Astrocyte of the hippocampus (primary cell): ENCODE measurements around the gene UBE3D.
"Not testable (repeated sequence)": the region's sequence is repeated elsewhere in the genome, so short reads cannot be mapped to it uniquely, and the experiment has no call there.

Source experiments
- DNase-seq: peaks from one replicate; pipeline ENCODE4 v3.0.0; 2011; ENCODE audit warnings: low read depth, low spot score

Gene UBE3D

DNA sequence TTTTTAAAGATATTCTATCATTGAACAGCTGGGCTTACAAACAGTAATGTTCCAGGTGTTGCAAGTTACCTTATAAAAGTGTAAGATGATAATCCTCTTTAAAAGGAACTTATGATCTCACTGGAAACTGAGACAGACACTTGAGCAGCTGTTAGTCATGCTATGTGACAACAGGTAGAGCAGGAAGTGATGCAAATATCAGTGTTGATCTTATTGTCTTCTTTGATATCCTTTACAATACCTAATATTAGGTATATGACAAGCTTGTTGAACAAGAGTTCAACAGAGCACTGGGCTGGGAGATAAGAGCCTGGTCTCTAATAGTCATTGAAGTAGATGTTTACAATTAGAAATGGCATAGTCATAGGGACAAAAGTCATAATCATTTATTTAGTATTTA lies 150.0 kb downstream of the UBE3D start:
- DNase-seq, result no peak

DNA sequence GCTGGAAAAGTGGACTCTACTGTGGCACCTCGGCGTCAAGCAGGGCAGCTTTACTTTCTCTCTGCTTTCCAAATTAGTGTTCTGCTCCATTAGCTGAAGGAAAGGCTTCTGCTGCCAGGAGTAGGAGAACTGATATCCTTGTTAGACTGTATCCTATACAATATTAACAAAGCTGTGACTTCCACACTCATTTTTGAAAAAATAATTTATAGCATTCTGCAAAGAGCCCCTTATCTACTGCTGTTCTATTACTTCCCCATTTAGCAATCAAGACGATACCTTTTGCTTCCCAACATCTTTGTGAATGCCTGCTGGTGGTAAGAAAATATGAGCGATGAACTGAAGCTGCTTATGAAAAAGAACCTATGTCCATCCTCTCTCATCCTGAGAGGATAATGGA lies 151.1 kb downstream of the UBE3D start:
- no peak for DNase-seq

DNA sequence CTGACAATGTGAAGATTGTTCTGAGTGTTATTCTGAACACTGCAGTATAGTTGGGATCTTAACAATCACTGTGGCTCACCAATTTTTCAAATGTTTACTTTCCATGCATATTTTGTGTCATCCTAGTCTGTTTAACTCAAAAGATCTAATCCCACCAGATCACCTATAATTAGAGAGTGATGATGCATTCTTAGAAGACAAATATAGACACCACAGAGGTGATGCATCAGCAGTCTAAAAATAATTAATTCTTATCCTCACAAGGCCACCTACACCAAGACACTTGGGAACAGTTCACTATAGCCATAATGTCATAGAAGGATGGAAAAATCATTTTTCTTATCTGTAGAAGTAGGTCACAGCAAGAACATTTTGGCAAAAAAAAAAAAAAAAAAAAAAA lies 154.8 kb downstream of the UBE3D start:
- no peak for DNase-seq

DNA sequence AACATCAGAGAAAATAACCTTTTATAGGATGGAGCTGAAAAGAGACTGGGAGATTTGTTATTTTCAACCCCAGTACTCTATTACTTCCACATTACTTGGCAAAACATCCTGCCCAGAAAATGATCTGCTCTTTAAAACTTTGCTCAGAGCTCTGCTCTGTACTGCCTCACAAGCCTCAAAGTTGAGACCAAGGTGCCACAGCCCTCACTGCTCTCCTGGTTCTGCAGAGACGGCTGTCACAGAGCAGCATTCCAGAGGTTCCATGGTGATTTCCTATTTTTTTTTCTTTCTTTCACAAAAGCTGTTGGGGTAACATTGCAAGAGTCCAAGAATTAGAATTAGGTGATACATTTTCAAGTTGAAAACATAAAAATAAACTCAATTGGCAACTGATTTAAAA lies 155.2 kb downstream of the UBE3D start:
- DNase-seq, result peak; percentile 27

DNA sequence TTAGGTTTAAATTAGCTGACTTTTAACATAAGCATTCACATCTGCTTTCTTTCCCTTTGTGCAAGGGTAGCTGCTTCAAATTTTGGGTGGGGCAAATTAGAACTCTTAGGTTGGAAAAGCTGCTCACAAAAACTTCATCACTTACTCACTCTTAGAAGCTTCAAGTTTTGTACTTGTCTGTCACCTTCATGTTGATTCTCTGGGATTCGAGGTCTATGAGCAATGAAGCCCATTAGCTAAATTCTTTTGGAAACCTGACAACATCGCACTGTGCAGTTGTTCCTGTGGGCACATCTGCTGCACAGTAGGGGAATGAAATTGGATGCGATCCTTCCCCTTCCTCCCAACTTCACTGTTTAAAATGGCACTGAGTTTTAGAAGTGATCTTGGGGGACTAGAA lies 156.1 kb downstream of the UBE3D start:
- DNase-seq, result peak; percentile 11

DNA sequence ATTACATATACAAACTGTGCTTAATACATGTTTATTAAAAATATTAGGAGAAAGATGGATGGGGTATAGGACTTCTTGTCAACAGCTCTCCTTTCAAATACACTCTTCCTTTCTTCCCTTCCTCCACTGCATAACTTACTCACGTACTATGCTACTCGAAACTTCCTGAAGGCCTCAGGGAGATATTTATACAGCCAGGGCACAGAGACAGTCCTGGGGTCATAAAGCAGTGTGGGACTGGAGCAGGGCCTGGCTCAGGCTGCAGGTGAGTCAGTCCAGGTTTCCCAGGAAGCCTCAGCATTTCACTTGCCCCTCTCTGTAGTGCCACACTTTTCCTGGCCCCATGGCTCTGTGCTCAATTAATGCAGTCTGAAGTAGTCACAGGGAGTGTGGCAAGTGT lies 157.0 kb downstream of the UBE3D start:
- no peak for DNase-seq

DNA sequence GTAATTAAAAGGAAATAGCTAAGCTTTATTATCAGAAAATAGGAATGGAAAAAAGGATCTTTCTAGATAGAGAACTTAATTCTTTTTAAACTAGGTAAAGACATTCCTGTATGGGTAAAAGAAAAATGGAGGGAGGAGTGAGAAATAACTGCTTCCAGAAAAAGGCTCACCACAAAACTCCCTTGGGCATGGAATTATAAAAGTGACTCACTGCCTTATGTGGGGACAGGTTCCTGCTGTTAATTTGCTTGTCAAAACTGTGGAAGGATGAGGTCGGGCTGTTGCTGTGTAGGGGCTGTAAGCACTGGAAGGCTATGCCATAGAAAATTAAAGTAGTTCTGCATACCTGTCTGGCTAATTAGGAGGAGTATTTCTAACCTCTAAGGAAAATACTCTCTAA lies 158.7 kb downstream of the UBE3D start:
- peak; percentile 83 for DNase-seq

DNA sequence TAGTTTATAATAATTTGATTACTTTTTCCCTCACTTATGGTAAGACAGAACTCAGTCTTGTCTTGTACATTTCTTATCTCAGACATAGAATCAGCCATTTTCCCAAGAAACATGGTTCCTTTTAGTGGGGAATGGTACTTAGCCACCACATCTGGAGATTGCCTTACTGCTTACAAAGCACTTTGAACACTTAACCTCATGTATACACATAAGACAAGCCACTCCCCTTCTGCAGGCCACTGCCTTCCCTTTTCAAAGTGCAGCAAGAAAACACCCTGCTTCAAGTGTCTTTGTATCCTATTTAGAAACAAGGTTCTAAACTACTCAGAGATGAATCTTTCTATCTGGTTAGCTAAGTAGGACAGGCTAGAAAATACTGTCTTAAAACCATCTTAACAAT lies 159.2 kb downstream of the UBE3D start:
- DNase-seq, result peak; percentile 20

DNA sequence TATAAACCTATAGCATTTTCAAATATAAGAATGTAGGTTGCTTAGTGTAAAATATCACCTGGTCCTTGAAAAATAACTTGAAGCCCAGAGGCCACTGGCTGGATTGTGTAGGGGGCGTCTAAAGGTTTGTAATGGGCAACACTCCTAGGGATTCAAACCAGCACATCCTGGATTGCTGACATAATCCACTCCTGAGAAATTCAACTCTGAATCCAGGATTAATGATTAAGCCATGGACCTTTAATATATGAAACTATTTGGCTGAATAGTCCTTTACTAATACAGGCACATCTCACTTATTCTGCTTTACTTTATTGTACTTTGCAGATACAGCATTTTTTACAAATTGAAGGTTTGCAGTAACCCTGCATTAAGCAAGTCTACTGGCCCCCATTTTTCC lies 160.8 kb downstream of the UBE3D start:
- no peak for DNase-seq

DNA sequence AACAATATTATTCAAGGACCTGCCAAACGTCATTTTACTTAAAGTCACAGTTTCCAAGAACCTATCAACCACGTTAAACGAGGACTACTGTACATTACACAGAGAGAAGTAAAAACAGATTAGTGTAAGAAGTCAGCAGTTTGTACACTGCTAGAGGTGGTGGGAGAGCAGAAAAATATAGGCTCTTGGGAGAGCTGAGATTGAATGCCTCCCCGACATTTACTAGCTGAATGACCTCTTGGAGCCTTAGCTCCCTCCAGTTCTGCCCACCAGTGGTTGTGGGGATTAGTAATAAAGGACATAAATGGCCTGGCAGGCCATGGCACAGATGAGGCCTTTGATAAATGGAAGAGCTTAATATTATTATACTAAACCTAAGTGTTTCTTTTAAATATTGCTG lies 161.4 kb downstream of the UBE3D start:
- no peak for DNase-seq

DNA sequence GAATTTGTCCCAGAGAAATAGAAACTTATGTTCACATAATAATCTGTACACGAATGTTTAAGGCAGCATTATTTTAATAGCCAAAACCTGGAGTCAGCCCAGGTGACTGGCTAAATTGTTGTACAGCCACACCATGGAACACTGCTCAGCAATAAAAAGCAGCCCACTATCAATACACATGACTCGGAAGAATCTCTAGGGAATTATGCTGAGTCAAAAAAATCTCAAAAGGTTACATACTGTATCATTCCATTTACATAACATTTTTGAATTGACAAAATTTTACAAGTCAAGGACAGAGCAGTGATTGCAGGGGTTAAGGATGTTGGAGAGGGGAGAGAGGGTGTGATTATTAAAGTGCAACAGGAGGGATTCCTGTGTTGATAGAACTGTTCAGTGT lies 163.4 kb downstream of the UBE3D start:
- no peak for DNase-seq

DNA sequence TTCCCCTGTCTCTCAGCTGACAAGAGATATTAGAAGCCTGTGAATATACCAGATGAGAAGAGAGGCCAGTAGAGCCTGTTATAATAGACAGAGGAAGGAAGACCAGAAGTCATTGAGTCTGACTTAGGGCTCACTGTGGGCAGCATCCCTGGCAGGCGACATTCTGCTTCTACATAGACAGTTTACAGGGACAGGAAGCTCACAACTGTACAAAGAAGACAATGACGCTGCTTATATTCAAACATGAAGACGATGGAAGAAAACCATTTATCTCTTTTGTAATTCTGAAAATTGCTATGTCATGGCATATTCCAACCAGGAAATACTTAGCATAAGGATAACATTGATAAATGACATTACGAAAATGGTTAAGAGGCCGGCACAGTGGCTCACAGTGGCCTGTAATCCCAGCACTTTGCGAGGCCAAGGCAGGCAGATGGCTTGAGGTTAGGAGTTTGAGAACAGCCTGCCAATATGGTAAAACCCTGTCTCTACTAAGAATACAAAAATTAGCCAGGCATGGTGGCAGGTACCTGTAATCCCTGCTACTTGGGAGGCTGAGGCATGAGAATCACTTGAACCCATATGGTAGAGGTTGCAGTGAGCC lies 170.9 kb downstream of the UBE3D start:
- DNase-seq, result no peak

DNA sequence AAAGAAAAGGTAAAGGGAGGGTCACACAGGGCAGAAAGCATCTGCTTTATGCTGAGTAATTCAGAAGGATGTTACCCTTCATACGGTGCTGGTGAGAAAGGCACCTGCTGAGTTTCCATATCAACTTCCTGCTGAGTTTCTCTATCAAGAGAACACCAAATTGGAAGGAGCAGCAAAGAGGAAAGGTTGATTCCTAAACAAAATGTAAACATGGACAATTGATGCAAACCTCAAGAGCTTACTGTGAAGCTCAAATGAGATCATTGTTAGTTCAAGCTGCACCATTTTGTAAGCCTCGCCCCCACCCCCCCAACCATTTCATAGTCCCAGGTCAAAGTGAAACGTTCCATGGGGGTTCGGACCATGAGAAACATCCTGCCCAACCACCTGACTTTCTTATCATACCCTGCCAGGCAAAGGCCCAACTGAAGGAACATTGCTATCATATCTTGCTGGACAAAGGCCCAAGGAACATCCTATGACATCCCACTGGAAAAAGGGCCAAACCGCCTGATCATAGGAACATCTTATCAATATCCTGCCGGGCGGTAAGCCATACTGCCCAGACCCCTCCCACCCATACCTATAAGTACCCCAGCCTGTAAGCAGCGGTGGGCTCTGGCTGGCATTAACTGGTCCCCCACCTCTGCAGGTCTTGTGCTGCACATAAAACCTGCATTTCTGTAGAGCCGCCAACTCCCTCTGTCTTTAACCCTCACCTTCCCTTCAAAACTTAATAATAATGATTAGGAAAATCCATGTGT lies 171.6 kb downstream of the UBE3D start:
- DNase-seq, result no peak

DNA sequence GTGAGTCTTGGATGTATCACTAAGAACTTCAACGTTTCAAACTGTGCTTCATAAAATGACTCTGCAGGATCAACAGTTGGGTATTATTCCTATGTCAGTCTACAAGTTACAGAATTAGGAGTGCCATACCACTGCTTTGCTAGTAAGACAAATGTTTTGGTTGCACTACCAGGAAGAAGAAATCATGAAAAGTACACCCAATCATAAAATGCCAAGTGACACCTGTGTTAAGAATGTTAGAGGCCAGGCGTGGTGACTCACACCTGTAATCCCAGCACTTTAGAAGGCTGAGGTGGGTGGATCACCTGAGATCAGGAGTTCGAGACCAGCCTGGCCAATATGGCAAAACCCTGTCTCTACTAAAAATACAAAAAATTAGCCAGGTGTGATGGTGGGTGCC lies 174.1 kb downstream of the UBE3D start:
- DNase-seq, result not testable (repeated sequence)

DNA sequence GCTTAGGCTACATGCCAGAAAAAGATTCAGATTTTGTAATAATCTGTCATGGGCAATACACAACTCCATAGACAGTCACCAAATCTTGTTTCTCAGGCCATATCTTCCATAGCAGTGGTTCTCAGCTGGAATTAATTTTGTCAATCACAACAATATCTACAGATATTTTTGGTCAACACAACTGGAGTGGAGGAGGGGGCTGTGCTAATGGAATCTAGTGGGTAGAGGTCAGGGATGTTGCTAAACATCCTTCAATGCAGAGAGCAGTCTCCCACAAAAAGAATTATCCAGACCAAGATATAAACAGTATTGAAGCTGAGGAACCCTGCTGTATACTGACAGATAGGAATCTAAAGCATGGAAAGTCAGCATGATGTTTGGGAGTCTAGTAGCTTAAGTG lies 174.6 kb downstream of the UBE3D start:
- DNase-seq, result no peak

DNA sequence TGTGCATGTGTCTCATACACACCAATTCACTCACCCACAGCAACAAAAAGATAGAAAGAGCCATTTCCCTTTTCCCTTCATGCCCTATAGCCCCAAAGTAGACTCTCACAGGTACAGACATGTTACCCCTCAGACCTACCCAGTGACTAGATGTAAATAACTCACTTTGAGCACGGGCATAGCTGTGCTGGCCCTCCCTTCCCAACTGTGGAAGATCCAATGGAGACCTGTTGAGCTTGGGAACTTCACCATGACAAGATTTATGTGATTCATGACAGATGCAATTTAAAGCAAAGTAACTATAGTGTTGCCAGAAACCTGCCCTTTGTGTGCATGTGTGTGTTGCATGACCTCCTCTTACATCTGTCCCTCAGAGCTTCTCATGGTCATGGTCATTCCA lies 175.4 kb downstream of the UBE3D start:
- DNase-seq, result no peak

DNA sequence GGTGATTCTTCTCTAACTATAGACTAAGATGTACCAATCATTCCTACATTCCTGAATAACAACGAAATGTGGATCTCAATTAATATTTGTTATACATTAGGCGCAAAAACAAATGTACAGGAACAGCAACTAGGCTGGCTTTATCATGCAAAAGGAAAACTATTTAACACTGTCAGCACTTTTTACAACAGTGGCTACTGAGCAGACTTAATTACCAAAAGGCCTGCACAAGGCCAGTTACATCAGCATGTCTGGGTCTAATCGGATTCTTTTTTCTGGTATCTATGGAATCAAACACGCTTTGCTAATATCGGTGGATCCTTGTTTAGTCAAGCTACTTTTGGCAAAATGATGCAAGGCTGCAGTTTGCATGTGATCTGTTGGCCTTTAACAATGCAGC lies 176.5 kb downstream of the UBE3D start:
- DNase-seq, result no peak

DNA sequence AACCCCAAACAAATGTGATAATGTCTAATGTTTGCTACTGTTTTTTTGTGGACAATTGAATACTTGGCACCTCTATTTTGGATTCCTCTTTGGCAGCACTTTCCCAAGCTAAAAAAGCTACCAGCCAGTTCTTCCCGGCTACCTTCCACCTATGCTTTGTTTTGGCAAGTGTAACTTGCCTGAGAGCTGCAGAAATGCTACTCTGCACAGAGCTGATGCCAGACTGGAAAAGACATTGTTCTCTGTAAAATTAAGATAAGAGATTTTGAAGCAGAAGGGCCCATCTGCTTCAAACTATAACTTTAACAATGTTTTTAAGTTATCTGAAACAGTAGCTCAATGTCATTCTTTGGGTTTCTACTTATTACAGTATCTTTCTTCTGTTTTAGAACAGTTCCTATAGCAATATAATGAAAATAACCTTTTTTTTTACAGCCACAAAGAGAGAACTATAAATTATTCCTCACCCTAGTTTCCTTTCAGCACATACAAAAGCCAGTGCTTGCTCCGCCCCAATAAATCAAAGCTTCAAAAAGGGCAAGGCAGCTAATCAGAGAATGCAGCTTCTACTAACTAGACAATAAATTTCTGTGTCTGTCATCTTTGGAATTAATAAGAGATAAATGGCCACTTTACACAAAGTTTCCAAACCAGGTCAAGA lies 183.1 kb downstream of the UBE3D start:
- no peak for DNase-seq

DNA sequence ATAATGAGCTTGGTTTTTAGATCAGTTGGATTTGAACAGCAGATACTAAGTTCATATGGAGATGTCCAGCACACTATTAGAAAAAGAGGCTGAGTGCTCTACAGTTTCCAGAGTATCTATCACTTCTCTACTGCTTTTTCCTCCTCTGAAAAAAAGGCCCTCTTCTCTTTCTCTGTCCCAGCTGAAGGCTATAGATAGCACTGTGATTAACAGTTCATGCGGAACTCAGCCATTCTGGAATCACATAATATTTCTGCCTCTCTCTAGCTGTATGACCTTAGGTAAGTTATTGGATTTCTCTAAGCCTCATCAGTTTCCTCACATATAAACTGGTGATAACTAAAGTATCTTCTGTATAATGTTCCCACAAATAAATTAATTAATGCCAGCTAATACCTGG lies 184.1 kb downstream of the UBE3D start:
- no peak for DNase-seq

DNA sequence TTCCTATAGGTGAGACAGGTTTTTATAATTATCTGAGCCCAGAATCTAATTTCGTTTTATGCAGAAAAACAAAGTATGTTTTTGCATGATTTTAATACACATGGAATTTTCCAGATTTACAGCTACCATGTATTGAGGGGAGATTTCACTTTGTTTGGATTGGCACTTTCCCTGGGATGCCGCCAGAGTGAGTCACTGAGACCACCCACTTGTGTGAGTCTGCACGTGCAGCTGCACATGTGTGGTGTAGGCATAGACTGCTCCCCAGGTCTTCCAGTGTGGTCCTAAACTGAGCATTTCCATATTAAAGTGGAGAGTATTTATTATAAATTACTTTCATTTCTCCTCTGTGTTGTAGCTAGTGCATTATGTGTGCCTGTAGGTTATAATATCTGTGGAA lies 186.8 kb downstream of the UBE3D start:
- DNase-seq, result peak; percentile 57

DNA sequence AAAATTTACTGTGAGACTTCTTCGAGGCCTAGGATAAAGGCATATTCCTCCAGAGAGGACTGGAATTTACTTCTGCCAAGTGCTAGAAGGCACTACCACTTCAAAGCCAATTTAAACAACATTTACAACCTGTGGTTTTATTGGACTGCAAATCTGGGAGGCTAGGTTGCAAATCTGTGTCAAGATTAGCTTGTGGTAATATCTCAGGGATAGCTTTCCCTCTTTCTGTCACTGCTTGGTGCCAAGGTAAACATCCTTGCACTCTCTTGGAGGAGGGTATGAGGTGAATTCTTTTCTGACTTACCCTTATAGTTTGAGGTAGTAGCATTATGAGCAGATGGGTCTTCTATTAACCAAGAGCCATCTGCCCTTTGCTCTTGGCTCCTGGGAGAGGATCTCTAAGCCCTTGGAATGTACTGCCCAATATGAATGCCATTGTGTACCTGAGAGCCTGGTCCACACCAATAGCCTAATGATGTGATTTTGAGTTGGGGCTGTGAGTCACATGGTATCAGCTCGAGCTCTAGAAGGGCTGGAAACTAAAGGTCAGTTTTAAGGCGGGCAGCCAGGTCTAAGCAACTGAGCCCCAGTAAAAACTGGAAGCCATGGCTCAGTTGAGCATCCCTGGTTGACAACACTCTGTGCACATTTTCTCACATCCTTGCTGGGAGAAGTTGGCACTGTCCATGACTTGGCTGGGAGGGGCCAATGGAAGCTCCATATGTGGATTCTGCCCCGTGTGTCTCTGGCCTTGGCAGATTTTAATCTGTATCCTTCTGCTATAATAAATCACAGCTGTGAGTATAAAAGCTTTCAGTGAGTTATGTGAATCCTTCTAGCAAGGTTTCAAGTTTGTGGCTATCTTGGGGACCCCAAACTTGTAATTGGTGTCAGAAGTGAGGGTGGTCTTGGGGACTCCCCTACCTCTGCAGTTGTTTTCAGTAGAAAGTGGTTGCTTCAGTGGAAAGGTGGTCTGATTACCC lies 188.1 kb downstream of the UBE3D start:
- DNase-seq, result peak; percentile 84
